Stimulated activated CD8-positive, alpha-beta memory T cell treated with anti-CD3 and anti-CD28 coated beads, Interleukin-7, amount 100 ng/mL, for 48 hours (primary cell): Measurements from ENCODE around the gene CACNB1.
A peak's percentile ranks its signal among the peaks of the same experiment; 100 is the strongest.

Experiments used
- DNase-seq, 2 donors: peaks; one replicate each; pipeline ENCODE4 v3.0.0-alpha.2; 2020; ENCODE audit warnings: low read depth in 1 of 2; ENCODE audit errors: extremely low read depth in 1 of 2

The CACNB1 gene

DNA sequence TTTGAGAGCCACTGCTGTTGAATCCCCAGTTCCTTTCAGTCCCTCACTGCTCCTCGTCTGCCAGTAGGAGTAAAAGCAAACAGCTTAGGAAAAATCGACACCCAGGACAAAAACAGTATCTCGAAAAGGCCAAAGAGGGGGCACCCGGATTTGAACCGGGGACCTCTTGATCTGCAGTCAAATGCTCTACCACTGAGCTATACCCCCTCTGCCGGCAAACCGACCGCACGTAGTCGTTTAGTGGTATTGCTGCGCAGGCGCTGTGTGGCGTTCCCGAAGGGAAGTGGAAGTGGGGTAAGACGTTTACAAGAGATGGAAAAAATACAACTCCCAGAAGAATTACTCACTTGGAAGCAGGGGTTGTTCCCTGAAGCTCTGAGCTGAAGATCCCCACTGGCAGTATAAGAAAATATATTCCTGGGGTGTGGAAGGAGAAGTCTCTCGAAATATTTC lies 43.8 kb downstream of the CACNB1 start:
- peak; percentile 74 to 79 for DNase-seq

DNA sequence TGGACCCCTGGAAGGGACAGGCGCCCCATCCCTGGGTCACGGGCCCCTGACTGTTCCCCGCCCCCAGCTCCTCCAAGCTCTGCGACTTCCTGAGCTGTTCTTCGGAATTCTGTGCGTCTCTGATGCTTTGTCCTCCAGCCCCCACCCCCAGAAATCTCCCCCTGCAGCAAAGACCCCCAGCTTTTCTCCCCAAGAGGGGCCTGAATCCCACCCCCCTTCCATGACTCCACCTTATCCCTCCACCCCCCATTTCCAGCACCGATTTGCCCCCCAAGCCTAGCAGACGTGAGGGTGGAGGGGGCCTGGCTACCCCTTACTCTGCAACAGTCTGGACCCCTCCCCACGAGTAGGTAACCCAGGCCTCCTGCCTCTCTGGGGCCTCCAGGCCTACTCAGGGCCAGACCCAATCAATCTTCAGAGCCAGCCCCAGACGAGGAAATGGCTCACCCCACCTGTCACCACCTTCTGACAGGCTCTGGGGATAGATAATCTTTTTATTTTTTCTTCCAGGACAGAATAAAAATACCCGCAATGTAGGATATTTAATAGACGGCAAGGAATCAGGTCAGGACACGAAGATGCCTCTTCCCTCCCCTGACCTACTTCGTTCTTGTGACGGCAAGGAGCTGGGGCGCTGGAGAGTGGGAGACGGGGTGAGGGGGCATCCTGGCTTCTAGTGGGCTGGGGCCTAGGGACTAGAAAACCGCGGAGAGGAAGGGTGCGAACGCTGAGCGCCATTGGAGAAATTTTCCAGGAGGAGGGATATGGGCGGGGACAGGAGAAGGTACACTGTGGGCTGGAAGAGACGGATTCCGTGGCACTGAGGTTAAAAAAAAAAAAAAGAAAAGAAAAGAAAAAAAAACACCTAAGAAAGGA lies 45.3 kb downstream of the CACNB1 start:
- no peak for DNase-seq

DNA sequence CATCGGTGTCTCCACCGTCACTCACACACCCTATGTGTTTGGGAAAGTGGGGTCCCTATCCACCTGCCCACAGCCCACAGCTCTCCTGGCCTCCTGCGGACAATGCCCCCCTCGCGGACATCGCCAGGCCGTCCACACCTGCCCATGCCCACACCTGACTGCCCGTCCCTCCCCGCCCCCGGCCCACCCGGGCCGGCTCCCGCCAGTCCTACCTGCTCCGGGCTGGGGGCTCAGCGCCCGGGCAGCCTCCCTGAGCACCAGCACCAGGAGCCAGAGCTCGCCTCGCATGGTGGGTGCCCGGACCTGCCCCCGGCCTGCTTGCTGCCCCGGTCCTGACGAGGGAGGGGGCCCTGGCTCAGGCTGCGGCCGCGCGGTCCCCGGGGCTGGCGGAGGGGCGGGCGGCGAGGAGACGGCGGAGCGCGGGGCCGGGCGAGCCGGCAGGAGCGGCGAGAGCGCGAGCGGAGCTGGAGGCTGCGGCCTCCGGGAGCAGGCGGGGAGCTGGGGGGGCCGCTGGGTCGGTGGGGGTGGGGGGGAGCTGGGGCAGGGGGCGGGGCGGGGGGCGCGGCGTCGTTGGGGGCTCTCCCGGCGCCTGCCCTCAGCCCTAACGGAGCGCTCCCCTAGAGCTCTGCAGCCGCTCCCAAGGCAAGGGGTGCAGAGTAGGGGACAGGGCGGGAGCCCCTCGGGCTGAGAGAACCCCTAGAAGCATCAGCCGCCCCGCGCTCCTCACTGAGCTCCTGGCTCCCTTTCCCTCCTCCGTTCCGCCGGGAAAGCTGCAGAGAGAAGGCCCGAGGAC lies 46.1 kb downstream of the CACNB1 start, which contains the start of gene PLXDC1:
PLXDC1 (minus strand) TSS at position 488 of the 793 bp plus-strand sequence; CDS start at position 288, 200 bp downstream.
- no peak for DNase-seq

DNA sequence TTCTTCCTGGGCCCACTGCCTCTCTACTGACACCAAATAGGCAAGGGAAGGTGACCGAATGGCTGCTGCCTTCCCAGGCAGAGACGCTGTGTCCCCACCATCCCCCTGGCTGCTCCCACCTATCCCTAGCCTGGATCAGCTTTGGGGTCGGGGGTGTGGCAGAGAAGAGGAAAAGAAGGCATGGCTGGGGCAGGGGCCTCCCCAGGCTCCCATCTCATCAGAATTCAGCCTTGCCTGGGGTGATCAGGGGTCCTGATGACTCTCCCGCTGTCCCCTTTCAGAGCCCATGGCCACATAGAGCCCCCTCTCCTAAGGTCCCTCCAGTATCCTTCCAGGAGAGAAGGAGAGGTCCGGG lies 46.7 kb downstream of the CACNB1 start:
- DNase-seq, result no peak

DNA sequence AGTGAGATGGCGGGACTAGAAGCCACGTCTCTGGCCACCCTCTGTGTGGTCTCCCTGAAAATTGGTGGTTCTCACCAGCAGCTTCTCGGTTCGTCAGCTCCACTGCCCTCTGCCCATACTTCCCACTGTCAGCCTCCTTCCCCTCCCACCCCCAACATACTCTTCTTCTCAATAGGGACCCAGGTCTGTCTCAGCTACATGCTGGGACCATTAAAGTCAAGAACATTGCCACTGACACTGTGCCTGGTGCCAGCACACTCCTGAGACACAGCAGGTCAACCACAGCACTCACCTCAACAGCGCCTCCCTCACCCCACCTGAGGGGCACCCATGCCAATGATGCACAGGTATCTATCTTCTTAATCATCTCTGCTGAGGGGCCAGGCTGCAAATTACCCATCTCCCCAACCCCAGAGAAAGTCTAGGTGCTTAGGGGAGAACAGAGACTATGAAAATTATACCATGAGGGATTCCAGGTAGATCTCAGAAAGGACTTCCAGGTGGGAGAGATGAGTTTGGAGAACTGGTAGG lies 47.3 kb downstream of the CACNB1 start:
- DNase-seq, result no peak

DNA sequence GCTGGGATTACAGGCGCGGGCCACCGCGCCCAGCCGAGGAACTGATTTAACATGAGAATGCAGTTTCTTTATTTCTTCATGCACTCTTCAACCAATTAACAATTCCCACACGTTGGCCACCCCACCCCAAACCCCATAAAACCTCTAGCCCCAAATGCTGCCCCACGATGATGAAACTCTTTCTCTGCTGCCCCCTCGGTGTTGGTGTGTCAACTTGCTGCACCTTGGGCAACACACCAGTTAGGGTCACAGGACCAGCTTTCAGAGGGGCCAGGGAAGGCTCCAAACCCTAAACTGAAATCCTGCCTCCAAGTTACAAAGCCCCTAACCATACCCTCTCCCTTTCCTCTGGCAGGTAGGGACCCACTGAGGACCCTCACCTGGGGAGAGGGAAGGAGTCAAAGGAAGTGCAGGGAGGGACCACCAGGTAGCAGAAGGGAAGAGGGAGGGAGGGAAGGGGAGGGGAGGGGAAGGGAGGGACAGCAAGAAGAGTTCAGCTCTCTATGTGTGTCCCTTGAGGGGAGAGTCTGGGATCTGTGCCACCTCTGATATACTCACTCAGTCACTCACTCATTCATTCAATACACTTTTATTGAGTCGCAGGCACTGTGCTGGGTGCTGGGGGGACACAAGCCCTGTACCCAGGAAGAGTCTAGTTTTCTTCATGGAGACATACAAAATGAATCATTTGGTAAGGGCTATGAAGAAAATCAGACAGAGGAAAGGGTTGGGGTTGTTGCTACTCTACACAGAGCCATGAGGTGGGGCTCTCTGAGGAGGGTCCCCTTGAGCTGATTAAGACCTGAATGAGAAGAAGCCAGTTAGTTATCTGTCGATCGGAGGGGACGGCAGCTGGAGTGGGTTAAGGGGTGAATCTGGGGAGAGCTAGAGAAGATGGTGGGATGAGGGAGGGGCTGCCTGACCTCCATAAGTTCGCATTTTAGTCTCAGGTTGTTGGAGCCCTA lies 50.0 kb downstream of the CACNB1 start:
- DNase-seq, result no peak

DNA sequence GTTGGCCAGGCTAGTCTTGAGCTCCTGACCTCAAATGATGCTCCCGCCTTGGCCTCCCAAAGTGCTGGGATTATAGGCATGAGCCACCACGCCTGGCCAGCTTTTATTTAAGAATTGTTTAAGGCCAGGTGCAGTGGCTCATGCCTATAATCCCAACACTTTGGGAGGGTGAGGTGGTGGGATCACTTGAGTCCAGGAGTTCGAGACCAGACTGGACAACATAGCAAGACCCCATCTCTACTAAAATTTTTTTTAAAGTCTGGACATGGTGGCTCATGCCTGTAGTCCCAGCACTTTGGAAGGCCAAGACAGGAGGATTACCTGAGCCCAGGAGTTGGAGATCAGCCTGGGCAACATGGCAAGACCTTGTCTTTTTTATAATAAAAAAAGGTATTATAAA lies 51.2 kb downstream of the CACNB1 start:
- DNase-seq, result no peak

DNA sequence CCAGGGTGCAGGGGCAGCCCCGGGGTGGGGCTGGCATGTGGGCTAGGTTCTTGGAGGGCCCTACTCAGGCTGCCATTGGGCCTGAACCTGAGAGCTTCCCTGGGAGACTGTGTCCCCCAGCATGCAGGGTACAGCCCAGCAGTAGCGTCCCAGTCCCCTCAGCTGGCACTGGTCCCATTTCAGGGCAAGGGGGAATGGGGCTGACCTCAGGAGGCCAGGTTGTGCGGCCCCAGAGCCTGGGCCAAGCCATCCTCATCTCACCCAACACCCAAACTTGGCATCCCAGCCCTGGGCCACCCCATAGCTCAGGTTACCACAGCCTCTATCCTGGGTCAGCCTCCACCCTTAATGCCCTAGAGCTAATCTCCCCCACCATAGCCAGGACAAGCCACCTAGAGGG lies 52.3 kb downstream of the CACNB1 start:
- no peak for DNase-seq

DNA sequence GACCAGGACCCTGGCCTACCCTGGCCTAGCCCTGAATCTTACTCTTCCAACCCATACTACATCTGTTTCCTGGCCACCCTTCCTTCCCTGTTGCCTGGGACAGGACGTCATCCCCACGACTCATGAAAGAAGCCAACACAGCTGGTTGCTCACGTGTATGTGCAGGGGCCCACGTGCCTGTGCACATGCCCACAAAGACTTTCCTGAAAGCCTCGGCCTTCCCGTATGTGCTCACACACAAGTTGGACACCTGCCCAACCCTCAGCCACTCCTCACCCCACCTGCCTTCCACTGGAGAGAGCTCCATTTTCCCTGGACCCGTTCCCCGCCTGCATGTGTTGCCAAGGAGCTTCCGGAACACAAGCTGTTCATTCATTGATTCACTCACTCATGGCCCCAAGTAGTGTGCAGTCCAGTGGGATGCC lies 53.0 kb downstream of the CACNB1 start:
- no peak for DNase-seq

DNA sequence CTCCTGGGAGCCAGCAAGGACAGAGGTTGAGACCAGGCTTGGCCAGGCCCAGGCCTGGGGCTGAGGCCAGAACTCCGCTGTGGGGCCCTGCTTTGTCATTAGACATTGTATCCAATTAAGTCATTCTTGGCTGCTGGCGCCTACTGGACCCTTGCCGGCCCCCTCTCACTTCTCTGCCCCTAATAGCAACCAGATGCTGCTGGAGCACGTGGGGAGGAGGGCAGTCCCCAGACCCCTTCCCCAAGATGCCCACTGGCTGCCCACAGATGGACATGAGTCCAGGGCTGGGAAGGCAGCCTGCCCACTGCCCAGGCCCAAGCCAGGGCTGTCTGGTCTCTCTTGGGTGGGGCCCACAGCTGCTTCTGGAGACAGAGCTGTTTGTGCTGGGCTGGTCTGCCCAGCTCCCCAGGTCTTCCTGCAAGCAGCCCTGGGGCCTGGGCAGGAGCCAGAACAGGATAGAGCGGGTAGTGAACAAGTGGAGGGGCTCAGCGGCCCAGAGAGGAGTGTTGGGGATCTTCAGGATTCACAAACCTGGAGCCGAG lies 53.8 kb downstream of the CACNB1 start:
- no peak for DNase-seq

DNA sequence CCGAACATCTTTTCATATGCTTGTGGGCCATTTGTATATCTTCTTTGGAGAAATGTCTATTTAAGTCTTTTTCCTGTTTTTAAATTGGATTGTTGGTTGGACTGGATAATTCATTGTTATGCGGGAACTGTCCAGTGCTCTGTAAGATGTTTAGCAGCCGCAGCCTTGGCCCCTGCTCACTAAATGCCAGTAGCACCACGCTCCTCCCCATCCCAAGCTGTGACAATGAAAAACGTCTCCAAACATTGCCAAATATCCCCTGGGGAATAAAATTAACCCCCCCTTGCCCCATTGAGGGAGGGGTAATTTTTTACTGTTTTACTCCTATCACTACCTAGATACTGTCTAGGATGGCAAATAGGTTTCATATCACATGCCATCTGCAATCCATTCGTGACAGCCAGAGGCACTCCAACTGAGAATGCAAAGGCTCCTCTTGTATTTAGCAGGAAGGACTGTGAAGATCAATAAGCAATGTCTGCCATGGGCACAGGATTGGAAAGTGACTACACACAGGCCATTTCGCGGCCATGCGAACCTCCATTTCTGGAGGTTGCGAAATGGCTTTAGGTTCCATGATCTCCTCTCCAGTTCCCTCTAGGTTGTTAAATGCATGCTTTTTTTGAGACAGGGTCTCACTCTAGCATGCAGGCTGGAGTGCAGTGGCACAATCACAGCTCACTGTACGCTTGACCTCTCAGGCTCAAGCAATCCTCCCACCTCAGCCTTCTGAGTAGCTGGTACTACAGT lies 55.4 kb downstream of the CACNB1 start:
- no peak for DNase-seq

DNA sequence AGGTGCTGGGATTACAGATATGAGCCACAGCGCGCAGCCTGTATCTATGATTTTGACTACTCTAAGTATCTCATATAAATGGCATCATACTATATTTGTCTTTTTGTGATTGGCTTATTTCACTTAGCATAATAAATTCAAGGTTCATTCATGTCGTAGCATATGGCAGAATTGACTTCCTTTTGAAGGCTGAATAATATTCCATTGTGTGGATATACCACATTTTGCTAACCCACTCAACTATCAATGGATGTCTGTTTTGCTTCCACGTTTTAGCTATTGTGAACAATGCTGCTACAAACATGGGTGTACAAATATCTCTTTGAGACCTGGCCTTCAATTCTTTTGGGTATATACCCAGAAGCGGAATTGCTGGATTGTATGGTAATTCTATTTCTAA lies 56.2 kb downstream of the CACNB1 start:
- no peak for DNase-seq

DNA sequence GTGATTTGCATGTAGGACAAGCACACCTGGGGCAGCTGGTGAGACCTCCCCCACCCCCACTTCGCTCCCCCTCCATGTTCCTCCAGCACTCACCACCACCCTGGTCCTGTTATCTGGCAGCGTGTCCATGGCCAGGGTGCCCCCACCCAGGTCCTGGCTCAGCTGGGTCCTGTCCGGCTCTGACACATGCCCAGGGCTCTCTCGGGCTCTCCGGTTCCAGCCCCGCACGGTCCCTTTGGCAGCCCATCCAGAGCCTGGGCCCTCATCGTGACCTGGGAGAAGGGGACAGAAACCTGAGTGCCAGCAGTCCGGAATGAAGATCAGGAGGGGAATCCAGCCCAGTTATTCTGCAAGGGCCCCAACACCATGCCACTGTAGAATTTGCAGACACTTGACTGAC lies 57.9 kb downstream of the CACNB1 start:
- no peak for DNase-seq

DNA sequence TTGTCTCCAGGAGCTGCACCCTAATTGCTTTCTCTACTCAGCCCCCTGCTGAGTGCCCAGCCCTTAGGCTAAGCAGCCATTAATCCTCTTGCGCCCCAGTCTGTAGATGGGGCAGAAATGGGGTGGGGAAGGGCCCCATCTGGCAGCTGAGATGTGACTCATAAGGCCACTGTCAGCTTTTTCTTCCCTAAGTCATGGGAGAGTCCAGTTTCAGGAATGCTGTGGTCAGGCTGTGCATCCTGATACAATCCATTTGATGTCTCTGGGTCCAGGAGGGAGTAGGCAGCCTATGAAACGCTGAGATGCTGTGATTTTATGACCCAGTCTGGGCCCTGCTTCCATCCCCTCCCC lies 58.3 kb downstream of the CACNB1 start:
- DNase-seq, result no peak

DNA sequence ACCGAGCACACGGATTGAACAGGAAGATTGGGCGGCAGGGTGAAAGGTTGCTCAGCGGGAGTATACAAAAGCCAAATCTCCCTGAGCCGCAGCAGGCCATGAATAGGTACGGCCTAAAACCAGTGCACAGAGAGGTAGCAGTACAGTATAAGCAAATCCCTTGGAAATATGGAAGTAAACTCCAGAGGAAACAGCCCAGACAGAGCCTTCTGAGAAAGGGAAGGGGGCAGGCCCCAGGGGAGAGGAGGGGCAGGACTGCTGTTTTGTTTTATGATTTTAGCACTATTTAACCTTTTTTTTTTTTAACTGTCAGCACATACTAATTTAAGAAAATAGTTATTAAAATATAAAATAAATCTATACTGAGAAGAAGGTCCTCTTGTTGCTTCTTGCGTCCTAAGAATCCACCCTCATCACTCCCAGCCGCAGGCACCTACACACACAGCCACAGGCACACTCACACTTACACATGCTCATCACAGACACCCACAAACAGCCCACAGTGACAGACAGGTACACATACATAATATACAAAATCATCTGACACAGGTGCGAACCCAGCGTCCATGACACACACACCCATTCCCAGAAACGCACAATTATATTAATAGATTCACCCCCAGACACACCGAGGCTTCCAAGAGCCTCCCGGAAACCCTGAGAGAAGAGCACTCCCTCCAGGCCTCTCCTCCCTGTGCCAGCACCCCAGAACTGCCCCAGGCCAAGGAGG lies 58.9 kb downstream of the CACNB1 start:
- no peak for DNase-seq

DNA sequence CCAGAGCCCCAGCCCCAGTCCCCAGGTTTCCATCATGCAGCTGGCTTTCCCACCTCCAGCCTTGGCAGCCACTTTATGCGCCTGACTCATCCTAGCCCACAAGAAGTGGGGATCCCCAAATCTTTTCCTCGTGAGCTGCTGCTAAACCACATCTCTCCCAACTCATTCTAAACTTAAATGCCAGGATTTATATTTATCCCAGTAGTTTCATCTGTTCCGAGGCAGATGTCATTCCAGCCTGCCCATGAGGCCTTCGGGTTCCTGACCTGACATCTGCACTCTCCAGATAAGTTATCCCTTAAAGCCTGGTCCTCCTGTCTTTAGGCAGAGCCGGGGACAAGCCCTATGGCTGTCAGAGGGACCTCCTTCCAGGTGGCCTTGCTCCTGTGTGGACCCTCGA lies 62.6 kb downstream of the CACNB1 start:
- DNase-seq, result no peak

DNA sequence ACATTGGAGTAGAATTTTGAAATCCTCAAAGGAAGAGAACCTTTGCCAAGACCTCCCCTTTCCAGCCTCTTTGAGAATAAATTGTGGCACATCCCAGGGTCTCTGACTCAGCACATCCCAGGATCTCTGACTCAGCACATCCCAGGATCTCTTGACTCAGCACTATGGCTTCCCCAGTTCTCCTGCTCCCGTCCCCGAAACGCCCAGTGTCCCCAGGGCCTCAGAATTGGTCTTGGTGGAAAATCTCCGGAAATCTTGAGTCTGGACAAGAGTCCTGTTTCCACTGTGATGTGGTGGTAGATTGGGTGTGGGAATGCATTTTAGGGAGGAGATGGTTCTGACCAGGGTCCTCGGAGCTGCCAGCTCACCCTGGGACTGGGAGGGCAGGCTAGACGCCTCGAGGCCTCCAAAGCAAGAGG lies 65.3 kb downstream of the CACNB1 start:
- DNase-seq, result no peak

DNA sequence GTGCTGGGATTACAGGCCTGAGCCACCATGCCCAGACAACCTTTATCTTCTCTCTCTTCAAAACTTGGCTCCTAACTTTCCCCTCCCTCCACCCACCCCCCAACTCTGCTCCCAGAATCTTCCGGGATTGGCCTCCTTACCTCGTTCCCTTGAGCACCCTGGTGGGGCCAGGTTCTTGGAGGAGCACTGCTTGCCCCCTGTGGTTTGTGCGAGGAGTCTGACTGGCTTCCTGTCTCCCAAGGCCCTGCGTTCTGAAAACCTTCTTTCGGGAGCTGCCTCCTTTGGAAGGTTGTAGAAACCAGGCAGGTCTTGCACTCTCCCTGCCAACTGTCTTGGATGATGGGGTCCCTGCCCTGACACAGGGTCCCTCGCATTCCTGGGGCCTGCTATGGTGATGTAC lies 65.9 kb downstream of the CACNB1 start:
- no peak for DNase-seq

DNA sequence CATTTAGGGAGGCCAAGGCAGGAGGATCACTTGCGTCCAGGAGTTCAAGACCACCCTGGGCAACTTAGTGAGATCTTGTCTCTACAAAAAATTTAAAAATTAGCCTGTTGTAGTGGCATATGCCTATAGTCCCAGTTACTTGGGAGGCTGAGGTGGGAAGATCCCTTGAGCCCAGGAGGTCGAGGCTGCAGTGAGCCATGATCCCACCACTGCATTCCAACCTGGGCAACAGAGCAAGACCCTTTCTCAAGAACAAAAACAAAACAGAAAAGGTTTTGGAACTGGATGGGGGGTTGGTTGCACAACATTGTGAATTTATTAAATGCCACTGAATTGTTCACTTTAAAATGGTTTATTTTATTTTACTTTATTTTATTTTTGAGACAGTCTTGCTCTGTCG lies 67.3 kb downstream of the CACNB1 start:
- no peak for DNase-seq
